Right kidney (tissue), 1 donor: Measurements from ENCODE around the gene ANXA3.

Experiments used
- DNase-seq: peaks from one replicate; pipeline ENCODE4 v3.0.0-alpha.2; 2016

The ANXA3 gene

GRCh38 chr4:78610546-78611214 is 59.1 kb downstream of the ANXA3 start:
- DNase-seq: no peak

DNA sequence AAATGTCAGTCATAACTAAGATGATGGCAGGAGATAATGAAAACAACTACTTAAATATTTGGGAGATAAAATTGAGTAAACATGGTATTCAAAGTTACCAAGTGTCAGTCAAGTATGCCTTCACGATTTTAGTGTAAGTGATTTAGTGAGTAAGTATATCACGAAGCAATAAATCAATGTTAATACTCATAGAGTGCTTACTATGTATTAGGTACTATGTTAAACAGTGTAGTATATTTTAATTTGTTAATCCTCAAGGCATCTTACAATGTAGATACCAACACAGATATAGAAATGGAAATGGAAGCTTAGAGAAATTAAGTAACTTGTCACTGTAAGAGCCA is 59.6 kb downstream of the ANXA3 start:
- no peak for DNase-seq

- no peak for DNase-seq
Observed at GRCh38 chr4:78612398-78613178, 61.0 kb downstream of the ANXA3 start.

GRCh38 chr4:78613522-78614321 is 62.2 kb downstream of the ANXA3 start:
- no peak for DNase-seq

- no peak for DNase-seq
Observed at GRCh38 chr4:78616046-78616498, 64.5 kb downstream of the ANXA3 start.

DNA sequence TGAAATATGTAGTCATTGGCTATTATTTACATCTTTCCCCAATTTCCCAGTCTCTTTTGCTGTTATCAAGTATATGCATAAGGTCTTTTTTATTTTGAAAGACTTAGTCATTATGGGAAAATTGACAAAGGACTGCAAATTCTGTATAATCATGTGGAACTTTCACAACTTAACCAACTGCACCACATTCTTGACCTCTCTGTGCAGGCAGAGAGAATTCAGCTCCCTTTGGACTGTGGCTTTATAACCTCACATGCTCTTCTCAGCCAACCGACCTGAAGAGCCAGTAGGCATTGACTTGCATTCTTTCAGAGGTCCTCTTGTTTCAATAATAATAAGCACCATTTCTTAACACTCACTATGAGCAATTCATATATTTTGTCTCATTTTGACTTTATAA is 66.9 kb downstream of the ANXA3 start:
- DNase-seq: no peak

- DNase-seq: no peak
Observed at GRCh38 chr4:78621395-78621794, 69.8 kb downstream of the ANXA3 start.

DNA sequence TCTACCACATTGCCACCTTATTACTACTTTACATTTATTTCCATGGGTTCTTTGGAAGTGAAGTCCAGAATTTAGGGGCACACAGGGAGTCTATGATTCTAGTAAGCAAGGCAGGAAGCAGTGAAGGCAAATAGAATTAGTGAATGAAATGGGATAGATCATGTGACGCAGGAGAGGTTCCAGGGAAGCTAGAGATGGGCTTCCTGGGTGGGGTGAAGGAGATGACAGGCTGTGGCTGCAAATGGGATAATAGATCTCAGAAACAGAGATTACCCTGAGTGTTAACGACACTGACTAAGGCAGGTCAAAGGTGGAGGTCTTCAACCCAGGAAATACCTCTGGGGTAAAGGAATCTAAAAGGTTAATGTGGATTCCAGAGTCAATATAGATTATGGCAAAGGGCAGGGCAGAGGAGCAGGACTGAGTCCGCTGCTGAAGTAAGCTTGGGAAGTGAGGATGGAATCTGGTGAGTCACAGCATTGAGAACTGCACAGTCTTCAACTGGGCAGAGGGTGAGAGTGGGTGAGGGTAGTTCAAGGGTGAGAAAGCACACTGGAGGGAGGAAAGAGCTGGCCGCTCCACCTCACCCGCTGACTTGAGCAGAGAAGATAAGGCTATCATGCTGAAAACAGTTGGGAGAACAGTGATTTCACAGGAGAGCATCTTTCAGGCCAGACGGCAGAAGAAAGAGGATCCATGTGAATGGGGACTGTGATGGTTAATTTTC is 70.8 kb downstream of the ANXA3 start:
- no peak for DNase-seq

- no peak for DNase-seq
Observed at GRCh38 chr4:78624048-78624447, 72.5 kb downstream of the ANXA3 start.

DNA sequence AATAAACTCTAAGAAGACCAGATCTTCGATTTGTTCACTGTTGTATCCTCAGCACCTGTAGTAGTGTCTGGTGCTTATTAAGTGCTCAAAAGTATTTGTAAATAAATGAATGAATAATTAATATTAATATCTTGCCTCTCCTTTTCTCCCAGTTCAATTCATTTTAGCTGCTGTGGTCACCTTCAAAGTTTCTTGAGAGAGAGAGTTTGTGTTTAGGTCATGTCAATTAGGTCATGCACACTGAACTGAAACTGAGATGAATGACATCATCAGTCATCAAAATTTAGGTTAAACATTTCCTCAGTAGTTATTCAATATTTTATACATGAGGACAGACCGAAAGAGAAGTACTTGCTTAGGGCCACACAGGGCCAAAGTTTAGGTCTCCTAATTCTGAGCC is 73.5 kb downstream of the ANXA3 start:
- no peak for DNase-seq

GRCh38 chr4:78627046-78627965 is 75.7 kb downstream of the ANXA3 start:
- no peak for DNase-seq

GRCh38 chr4:78627966-78628678 is 76.6 kb downstream of the ANXA3 start:
- no peak for DNase-seq

DNA sequence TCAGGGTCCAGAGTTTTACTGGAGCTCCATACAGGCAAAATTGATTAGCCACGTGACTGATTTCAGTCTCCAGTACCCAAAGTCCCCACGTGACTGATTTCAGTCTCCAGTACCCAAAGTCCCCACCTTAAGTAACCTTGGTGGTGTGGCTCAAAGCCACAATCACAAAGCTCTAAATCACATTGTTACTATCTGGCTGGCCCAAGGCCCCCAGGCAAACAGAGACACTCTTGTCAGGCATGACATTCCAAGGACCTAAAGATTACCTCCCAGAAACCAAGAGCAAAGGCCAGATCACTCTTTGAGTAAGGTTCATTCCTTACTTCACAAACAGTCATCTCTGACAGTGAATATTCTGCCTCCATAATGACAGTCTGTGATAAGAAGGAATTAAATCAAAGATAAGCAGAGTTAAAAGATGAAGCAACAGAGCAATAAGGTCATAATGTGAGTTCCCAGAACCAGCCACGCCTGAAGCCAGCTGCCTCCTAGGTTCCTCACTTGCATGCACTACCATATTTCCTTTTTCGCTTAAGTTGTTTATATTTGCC is 78.5 kb downstream of the ANXA3 start:
- no peak for DNase-seq

DNA sequence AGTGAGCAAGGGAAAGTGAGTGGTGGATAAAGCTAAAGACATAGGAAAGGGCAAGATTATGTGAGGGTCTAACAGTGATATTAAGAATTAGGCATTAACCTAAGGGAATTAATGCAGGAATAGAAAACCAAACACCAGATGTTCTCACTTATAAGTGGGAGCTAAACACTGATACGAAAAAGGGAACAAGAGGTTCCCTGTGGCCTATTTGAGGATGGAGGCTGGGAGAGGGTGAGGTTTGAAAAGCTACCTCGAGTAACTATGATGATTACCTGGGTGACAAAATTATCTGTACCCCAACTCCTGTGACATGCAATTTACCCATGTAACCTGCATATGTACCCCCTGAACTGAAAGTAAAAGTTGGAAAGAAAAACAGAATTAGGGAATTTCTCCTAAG is 79.0 kb downstream of the ANXA3 start:
- no peak for DNase-seq

DNA sequence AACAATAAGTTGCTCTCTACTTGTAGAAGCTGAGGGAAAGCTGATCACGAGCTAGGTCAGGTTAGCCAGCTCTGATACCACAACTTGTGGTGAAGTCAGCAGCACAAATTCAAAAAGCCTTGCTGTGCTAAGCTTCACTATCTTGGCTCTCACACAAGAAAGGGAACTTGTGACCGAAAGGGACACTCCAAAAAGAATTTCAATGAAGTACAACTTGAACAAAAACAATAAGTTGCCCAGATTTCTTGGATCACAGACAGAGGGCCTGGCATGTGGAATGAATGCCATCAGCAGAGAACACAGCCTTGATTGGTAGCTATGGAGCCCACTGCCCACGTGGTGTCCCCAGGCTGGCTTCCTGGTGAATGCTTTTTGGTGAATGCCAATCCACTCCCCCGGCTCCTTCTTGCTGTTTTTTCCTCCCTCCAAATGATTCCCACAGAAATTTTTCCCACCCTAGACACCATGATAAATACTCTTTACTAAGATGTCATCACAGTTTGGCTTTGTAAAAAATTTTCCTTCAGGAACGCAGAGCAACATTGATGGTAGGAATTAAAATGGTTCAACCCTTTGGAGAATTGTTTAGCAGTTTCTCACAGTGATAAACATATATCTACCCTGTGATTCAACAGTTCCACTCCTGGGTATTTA is 82.6 kb downstream of the ANXA3 start:
- DNase-seq: no peak

GRCh38 chr4:78638337-78639172 is 87.0 kb downstream of the ANXA3 start:
- DNase-seq: no peak

- no peak for DNase-seq
Observed at GRCh38 chr4:78640714-78641113, 89.1 kb downstream of the ANXA3 start.

GRCh38 chr4:78642934-78643333 is 91.4 kb downstream of the ANXA3 start:
- DNase-seq: no peak
